GM12875 (cell line): ENCODE measurements around the gene TRERF1.

Experiments used
- H3K4me3 ChIP-seq: one replicate; pipeline ENCODE4 v1.5.1; 2011; ENCODE audit warnings: low read depth, low read length, control low read depth
- CTCF ChIP-seq: IDR thresholded peaks from 2 replicates; pipeline ENCODE4 v1.5.1; 2011; ENCODE audit warnings: low read depth, mild to moderate bottlenecking, control low read depth, inconsistent platforms, low read length, moderate library complexity, borderline replicate concordance; ENCODE audit not compliant: insufficient read depth

Gene TRERF1

GRCh38 chr6:42440778-42441696 lies 10.7 kb downstream of the TRERF1 start:
- H3K4me3 ChIP-seq, result no peak overlapping the region
- no peak for TF ChIP-seq CTCF

GRCh38 chr6:42440027-42440426 lies 11.7 kb downstream of the TRERF1 start:
- no peak for TF ChIP-seq CTCF
- H3K4me3 ChIP-seq, result no peak overlapping the region

GRCh38 chr6:42436825-42437224 lies 14.9 kb downstream of the TRERF1 start:
- no peak overlapping the region for H3K4me3 ChIP-seq
- no peak for TF ChIP-seq CTCF

GRCh38 chr6:42434237-42434636 lies 17.5 kb downstream of the TRERF1 start:
- H3K4me3 ChIP-seq, result no peak overlapping the region
- TF ChIP-seq CTCF, result no peak

GRCh38 chr6:42433409-42433808 lies 18.3 kb downstream of the TRERF1 start:
- H3K4me3 ChIP-seq, result no peak overlapping the region

GRCh38 chr6:42431877-42432276 lies 19.8 kb downstream of the TRERF1 start:
- no peak for TF ChIP-seq CTCF
- H3K4me3 ChIP-seq, result no peak overlapping the region

More at GRCh38 chr6:42433409-42433808, 18.3 kb downstream of the TRERF1 start:
- no peak for TF ChIP-seq CTCF

- TF ChIP-seq CTCF, result no peak
- H3K4me3 ChIP-seq, result no peak overlapping the region
Measured at GRCh38 chr6:42431356-42431755, 20.4 kb downstream of the TRERF1 start.
